ENCODE measurements around the gene KBTBD6.

DNA sequence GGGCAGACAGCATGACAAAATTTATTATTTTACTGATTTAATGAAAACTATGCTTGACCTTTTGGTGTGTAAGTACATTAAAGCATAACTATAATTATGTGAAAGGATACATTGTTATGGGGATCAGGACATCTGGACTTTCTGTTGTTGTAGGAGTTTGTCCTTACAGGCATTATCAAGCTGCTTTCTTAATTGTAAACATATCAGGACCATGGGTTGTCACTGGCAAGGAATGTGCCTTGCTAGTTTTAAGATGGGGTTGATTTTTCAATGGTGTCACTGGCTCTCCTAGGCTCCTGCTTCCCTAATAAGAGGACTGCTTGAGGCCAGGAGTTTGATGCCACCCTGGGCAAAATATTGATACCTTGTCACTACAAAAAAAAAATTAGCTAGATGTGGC is 32.6 kb downstream of the KBTBD6 start:
- TF ChIP-seq, protein P1, sequence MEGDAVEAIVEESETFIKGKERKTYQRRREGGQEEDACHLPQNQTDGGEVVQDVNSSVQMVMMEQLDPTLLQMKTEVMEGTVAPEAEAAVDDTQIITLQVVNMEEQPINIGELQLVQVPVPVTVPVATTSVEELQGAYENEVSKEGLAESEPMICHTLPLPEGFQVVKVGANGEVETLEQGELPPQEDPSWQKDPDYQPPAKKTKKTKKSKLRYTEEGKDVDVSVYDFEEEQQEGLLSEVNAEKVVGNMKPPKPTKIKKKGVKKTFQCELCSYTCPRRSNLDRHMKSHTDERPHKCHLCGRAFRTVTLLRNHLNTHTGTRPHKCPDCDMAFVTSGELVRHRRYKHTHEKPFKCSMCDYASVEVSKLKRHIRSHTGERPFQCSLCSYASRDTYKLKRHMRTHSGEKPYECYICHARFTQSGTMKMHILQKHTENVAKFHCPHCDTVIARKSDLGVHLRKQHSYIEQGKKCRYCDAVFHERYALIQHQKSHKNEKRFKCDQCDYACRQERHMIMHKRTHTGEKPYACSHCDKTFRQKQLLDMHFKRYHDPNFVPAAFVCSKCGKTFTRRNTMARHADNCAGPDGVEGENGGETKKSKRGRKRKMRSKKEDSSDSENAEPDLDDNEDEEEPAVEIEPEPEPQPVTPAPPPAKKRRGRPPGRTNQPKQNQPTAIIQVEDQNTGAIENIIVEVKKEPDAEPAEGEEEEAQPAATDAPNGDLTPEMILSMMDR (IDR thresholded peaks at IDR 0.05; ENCODE audit: borderline replicate concordance, extremely low read depth, low read length, poor library complexity, severe bottlenecking): no peak
- TF ChIP-seq EZH2 (IDR thresholded peaks at IDR 0.05; ENCODE audit: borderline replicate concordance, low read depth, low read length, severe bottlenecking): no peak

Data from DND-41 (cell line).